ENCODE data around the gene KCTD19.

KCTD19 gene

DNA sequence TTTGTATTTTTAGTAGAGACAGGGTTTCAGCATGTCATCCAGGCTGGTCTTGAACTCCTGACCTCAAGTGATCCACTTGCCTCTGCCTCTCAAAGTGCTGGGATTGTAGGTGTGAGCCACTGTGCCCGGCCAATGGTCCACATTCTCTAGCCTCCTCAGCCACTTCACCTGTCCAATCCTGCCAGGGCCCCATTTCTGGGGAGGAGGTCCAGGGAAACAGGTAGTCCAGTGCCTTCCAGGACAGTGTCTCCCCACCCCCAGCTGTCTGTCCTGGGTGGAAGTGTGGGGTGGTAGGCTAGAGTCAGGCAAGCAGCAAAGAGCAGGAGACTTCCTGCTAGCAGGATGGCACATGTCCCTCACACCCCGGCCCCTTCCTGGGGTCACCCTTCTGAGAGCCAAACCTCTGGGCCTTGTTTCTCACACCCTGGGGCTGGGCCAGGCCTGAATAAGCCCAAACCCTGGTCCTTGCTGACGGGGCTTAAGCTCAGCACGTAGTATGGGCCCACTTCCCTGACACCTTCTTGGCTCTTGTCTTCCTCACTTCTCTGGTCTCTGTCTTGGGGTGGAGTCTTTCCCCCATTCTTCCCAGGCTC lies 84.3 kb downstream of the KCTD19 start:
- DNase-seq (ENCODE audit: low read depth), result no peak

GRCh38 chr16:67241008-67241900 lies 85.3 kb downstream of the KCTD19 start:
- no peak for DNase-seq (ENCODE audit: low read depth)

DNA sequence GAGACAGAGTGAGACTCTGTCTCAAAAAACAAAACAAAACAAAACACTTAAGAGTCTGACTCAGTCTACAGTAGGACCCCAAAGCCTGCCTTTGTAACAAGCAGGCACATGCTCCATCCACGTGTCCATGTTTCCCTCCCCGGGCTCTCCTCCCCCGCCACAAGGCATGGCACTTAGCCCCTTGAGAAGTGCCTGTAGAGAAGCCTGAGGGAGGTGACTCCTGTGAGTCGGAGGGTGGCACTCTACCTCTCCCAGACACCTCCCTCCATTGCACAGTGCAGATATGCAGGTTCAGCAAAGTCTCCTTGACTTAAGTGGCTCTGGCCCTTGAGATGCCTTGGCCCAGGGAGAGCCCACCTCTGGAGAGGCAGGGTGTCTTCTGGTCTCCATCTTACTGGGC lies 86.0 kb downstream of the KCTD19 start:
- DNase-seq (ENCODE audit: low read depth), result no peak
